Mesodermal cell (in vitro differentiated cells): ENCODE data around the gene ZNF76.
A peak's percentile ranks its signal among the peaks of the same experiment; 100 is the strongest.

Experiments
- H3K27ac ChIP-seq: 2 replicates; pipeline ENCODE4 v1.7.0; 2013; ENCODE audit warnings: mild to moderate bottlenecking, low read depth, low read length, moderate library complexity; ENCODE audit not compliant: severe bottlenecking
- H3K36me3 ChIP-seq: 2 replicates; pipeline ENCODE4 v1.7.1; 2013; ENCODE audit warnings: mild to moderate bottlenecking, low read length, moderate library complexity; ENCODE audit not compliant: control insufficient read depth, insufficient read depth
- H3K4me1 ChIP-seq: one replicate; pipeline ENCODE4 v1.7.1; 2013; ENCODE audit warnings: mild to moderate bottlenecking, low read length; ENCODE audit not compliant: insufficient read depth, control insufficient read depth, poor library complexity, severe bottlenecking
- H3K4me3 ChIP-seq: 2 replicates; pipeline ENCODE4 v1.7.0; 2013; ENCODE audit warnings: low read length, control low read depth, mild to moderate bottlenecking; ENCODE audit not compliant: insufficient read depth, poor library complexity, severe bottlenecking; ENCODE audit errors: extremely low read depth
- H3K9me3 ChIP-seq: 2 replicates; pipeline ENCODE4 v1.7.1; 2013; ENCODE audit warnings: mild to moderate bottlenecking, low read length, moderate library complexity; ENCODE audit not compliant: control insufficient read depth
- WGBS, 2 experiments: methylation state at CpG; one replicate each; pipeline ENCODE4 v1.1.5; 2013; ENCODE audit warnings: missing lambda C conversion rate in 2 of 2; ENCODE audit not compliant: insufficient coverage in 2 of 2; 5-methylcytosine and 5-hydroxymethylcytosine counted together

The ZNF76 gene

DNA sequence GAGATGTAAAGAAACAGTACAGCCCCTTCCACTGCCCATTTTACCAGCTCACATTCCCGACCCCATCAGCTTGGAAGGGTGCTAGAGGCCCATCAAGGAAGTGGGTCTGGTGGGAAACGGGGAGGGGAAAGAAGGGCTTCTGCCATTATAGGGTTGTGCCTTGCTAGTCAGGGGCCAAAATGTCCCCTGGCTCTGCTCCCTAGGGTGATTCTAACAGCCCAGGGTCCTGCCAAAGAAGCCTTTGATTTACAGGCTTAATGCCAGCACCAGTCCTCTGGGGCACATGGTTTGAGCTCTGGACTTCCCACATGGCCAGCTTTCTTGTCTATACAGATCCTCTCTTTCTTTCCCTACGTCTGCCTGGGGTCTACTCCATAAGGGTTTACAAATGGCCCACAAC is 10.6 kb upstream of the ZNF76 start:
- H3K36me3 ChIP-seq = peaks cover 63% of the 10 kb centered on the region
- H3K9me3 ChIP-seq = no peaks in the 10 kb centered on the region
- H3K4me3 ChIP-seq = no peak overlapping the region
- 92 to 94% methylated on average over 2 of the region's 3 CpGs for WGBS, 2 experiments
- H3K4me1 ChIP-seq = peaks cover 11% of the 10 kb centered on the region
- no peak overlapping the region for H3K27ac ChIP-seq

DNA sequence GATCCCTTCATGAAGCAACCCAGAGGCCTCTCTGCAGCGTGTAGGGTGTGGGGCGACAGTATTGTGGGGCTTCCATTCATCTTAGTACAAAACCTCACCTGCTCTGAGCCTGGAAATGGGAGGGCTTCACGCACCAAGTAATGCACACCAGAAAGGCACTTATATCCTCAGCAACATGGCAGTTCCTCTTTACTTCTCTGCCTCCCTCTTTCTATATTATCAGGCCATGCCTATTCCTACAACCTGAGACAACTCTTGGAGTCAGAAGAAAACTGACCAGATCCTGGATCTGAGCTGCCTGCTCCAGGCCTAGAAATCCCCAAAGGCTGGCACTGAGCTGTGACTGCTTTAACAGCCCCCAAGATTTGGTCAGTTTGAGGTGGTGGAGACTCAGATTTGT is 7.6 kb upstream of the ZNF76 start:
- peaks cover 33% of the 10 kb centered on the region for H3K36me3 ChIP-seq
- peaks cover 11% of the 10 kb centered on the region for H3K4me1 ChIP-seq
- 100% methylated on average over 2 of the region's 3 CpGs for WGBS, 2 experiments
- no peaks in the 10 kb centered on the region for H3K9me3 ChIP-seq
- no peak overlapping the region for H3K27ac ChIP-seq
- no peak overlapping the region for H3K4me3 ChIP-seq

DNA sequence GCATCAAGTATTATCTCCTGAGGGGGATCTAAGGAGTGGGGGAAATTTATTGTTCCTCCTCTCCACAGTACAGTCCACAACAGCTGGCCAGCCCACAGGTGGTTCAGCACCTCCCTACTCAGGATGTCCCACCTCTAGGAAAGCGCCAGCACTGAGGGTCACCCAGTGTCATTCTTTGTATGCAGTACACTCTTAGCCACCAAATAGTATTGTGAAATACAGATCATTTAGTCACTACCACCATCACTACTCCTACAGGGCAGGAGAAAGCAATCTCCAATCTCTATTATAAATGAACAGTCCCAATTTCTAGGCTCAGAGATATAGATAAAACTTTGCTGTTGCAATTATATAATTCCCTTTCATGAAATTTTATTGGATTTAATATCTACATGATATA is 6.3 kb upstream of the ZNF76 start:
- Histone ChIP-seq H3K36me3 (peaks cover 33% of the 10 kb centered on the region), H3K9me3 (no peaks in the 10 kb centered on the region), H3K4me3 (no peak overlapping the region), H3K27ac (no peak overlapping the region), H3K4me1 (peaks cover 5% of the 10 kb centered on the region)
- WGBS, 2 experiments = 88 to 100% methylated on average over 1 of the region's 1 CpG

DNA sequence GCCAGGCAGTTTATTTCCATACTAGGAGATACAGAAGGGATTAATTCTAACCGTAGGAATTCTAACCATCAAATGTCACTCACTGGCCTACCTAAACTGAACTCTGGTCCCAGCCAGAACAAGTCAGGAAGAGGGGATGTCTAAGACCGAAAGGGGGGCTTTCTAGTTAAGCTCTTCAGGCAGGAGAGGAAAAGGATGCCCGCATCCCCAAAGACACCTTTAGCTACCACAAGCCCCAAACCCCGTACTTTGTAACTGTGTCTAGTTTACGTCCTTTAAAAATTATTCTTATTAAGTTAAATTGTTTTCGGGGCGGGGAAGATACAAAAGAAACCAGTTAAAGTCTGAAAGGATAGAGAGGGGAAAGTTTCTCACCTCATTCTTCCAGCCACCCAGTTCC is 1.2 kb upstream of the ZNF76 start:
- 40% methylated on average over 1 of the region's 7 CpGs; no CpG with 5 or more reads in 1 of the 2 experiments for WGBS, 2 experiments
- peak overlapping the region; percentile 94 for H3K27ac ChIP-seq

DNA sequence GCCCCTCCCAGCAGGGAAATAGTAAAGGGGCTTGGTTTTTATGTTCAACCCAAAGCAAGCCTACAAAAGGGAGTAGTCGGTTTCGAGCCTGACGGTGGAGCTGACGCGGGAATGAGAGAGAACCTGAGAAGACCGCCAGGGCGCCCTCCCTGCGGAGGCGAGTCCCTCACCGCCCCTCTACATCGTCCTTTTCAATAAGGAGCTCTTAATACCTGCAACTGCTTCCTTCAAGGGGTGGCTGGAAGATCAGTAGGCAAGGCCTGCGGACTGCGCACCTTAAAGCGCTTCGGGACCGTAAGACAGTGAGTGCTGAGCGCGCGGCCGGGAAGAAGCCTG is 709 bp upstream of the ZNF76 start:
- 0% methylated on average over 14 to 20 of the region's 20 CpGs for WGBS, 2 experiments
- peaks cover 5% of the 10 kb centered on the region for H3K4me1 ChIP-seq
- peak overlapping the region; percentile 80 for H3K4me3 ChIP-seq
- H3K9me3 ChIP-seq = no peaks in the 10 kb centered on the region
- H3K27ac ChIP-seq = peak overlapping the region; percentile 94
- no peaks in the 10 kb centered on the region for H3K36me3 ChIP-seq

More for the DNA sequence above, 1.2 kb upstream of the ZNF76 start:
- H3K4me1 ChIP-seq = peaks cover 5% of the 10 kb centered on the region
- H3K36me3 ChIP-seq = no peaks in the 10 kb centered on the region
- H3K4me3 ChIP-seq = peak overlapping the region; percentile 80
- H3K9me3 ChIP-seq = no peaks in the 10 kb centered on the region

DNA sequence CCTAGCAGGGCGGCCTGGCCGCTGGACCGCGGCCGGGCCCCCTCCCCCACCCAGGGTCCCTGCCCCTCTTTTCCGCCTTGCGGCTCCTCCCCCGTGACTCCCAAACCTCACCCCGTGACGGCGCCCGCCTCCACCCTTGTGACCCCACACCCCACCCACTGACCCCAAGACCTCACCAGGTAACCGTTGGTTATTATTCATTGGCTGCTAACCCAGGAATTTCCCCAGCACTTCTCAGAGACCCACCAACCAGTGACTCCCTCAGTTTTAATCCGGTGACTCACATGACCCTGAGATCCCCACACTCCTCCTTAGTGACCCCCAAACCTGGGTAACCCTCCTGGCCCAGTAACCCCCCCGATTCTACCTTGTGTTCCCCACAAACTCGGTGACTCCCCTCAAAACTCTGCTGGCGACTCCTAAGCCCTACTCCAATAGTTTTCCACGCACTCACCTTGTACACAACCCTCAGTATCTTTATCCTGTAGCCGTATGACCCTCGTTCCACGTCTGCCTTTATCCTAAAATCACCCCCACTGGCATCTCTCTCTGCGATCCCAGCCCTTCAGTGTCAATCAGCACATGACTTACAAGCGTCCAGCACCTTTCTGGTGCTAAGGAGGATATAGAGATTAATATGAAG is 534 bp downstream of the ZNF76 start:
- Histone ChIP-seq H3K27ac (peak overlapping the region; percentile 94), H3K9me3 (no peaks in the 10 kb centered on the region), H3K36me3 (no peaks in the 10 kb centered on the region), H3K4me1 (peaks cover 5% of the 10 kb centered on the region), H3K4me3 (peak overlapping the region; percentile 80)
- 4% methylated on average over 17 to 19 of the region's 23 CpGs for WGBS, 2 experiments

DNA sequence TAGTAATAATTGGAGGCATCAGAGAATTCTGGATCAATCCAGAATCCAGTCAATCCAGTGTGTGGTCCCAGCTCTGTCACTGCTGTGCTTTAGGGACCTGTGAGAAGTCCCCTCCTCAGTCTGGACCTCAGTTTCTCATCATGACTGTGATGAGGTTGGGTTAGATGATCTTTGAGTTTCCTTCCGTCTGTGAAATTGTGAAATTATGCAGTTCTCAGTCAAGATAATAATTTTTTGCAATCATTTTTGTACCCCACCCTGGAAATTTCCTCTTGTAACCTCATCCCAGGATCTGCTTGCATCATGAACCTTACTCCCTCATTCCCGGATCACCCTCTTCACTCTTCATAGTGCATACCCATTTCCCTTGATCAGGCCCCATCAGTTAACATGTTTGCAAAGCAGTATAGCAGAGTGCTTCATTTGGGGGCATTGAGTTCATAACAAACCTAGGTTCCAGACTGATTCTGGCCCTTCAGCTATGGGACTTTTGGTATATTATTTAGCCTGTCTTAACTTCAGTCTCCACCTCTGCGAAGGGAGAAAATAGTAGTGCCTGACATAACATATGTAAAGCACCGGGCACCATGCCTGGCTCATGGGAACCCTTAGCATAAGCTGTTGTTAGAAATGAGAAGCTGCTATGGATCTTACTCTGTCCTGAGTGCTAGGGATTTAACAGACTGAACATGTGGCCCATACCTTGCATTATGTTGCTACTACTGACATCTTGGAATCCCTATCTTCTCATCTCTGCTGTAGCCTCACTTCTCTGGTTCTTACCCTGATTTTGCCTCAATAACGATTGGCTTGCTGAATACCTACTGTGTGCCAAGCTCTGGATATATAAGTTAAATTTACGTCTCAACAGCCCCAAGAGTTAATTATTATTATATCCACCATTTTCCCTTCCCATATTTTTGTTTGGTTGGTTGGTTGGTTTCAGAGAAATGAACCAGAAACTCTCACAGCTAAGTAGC is 1.3 kb downstream of the ZNF76 start:
- no peaks in the 10 kb centered on the region for H3K9me3 ChIP-seq
- H3K36me3 ChIP-seq = no peaks in the 10 kb centered on the region
- 90 to 96% methylated on average over 2 to 4 of the region's 6 CpGs for WGBS, 2 experiments
- no peak overlapping the region for H3K27ac ChIP-seq
- H3K4me1 ChIP-seq = peaks cover 5% of the 10 kb centered on the region
- peak overlapping the region; percentile 80 for H3K4me3 ChIP-seq

DNA sequence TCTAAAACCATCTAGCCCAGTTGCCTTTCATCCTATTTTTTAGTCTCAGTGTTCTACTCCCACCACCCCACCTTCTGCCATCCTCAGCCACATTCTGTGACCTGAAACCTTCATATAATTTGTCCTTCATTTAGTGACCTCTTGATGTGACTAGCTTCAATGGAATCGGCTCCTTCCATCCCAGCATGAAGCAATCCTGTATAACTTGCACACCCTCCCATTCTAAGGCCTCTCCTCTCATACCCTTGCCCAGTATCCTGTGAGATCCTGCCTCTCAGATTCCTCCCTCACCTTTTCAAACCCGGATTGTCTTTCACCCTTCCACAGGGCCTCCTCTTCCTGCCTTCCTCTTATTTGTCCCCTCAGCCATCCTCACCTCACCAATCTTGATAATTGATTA is 3.1 kb downstream of the ZNF76 start:
- H3K27ac ChIP-seq = no peak overlapping the region
- H3K4me3 ChIP-seq = no peak overlapping the region
- no peaks in the 10 kb centered on the region for H3K36me3 ChIP-seq
- H3K9me3 ChIP-seq = no peaks in the 10 kb centered on the region
- H3K4me1 ChIP-seq = peaks cover 11% of the 10 kb centered on the region
- 83 to 87% methylated on average over 1 of the region's 2 CpGs for WGBS, 2 experiments

DNA sequence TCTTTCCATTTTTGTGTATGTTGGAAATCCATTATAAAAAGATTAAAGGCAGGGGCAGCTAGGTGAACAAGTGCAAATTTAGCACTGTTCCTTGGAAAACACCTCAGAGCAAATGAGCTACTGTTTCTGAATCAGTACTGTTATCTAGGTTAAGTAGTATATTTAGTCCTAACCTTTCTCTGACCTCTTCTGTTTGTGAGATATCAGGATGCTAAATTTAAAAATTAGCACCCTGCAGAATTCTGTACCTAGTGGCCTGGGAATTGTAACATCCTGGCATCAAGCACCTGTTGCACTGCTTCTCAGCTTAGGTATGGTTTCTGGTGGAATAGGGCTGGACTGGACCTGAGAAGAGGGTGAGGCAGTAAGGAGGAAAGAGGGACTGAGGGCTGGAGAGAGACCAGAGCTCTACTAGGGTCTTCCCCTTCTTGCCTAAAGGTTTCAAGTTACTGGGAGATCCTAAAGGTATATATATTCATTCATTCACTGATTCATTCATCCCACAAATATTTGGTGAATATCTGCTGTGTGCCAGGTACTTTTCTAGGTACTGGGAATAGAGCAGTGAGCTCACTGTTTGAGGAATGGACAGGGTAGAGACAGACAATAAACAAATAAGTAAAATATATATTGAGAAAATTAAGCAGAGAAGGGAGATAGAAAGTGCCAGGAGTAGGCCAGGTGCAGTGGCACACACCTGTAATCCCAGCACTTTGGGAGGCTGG is 5.2 kb downstream of the ZNF76 start:
- H3K27ac ChIP-seq = no peak overlapping the region
- no peaks in the 10 kb centered on the region for H3K9me3 ChIP-seq
- no peak overlapping the region for H3K4me3 ChIP-seq
- peaks cover 13% of the 10 kb centered on the region for H3K4me1 ChIP-seq
- no peaks in the 10 kb centered on the region for H3K36me3 ChIP-seq

DNA sequence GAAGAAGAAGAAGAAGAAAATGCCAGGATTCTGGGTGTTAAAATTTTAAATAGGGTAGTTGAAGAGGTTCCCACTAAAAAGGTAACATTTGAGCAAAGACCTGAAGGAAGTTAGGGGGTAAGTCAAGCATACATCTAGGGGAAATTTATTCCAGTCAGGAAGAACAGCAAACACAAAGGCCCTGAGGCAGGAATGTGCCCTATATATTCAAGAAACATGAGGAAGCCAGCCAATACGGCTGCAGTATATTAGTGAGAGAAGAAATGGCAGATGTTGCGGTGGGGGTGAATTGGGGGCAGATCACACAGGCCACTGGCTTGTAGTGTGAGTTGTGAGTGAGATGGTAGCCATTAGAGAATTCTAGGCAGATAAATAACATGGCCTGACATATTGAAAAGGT is 6.0 kb downstream of the ZNF76 start:
- H3K27ac ChIP-seq = no peak overlapping the region
- H3K4me3 ChIP-seq = no peak overlapping the region
- WGBS, 2 experiments = 95 to 100% methylated on average over 2 of the region's 2 CpGs
- peaks cover 13% of the 10 kb centered on the region for H3K4me1 ChIP-seq
- H3K9me3 ChIP-seq = no peaks in the 10 kb centered on the region
- H3K36me3 ChIP-seq = no peaks in the 10 kb centered on the region
